ENCODE results near the gene CCR5.

DNA sequence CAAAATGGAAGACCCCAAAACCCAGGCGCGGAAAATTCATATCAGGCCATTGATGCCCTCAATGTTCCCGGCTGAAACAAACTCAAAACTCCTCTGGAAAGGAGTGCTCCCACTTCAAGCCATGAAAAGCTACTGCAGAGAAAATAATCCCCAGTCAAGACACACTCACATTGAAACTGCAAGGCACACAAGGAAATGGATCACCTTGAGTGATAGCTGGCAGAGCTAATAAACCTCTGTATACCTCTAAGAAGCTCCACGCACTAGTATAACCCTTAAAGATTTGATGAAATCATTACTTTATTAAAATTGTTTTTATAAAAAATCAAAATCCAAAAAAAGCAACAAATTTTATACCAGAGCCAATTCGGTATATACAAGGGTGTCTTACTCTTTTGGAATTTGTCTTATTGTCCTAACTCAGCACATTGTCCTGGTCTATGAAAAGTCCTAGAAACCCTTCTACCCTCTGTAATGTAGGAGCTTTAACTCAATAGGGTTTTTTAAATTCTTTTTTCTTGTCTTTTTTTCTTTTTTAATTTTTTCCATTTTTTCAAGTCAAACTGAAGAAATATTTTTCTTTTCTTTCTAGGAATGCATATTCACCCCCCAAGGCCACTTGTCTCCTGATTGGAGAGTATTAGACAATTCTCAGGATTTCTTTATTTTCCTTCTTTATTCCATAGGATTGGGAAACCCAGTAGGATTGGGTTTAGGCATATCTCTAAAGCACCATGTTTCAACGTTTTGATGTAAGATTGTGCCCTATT, 27.6 kb downstream of the CCR5 start:
- TF ChIP-seq, protein P1, sequence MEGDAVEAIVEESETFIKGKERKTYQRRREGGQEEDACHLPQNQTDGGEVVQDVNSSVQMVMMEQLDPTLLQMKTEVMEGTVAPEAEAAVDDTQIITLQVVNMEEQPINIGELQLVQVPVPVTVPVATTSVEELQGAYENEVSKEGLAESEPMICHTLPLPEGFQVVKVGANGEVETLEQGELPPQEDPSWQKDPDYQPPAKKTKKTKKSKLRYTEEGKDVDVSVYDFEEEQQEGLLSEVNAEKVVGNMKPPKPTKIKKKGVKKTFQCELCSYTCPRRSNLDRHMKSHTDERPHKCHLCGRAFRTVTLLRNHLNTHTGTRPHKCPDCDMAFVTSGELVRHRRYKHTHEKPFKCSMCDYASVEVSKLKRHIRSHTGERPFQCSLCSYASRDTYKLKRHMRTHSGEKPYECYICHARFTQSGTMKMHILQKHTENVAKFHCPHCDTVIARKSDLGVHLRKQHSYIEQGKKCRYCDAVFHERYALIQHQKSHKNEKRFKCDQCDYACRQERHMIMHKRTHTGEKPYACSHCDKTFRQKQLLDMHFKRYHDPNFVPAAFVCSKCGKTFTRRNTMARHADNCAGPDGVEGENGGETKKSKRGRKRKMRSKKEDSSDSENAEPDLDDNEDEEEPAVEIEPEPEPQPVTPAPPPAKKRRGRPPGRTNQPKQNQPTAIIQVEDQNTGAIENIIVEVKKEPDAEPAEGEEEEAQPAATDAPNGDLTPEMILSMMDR (IDR thresholded peaks at IDR 0.05; ENCODE audit: borderline replicate concordance, extremely low read depth, low read length, poor library complexity, severe bottlenecking) = no peak
- no peak for TF ChIP-seq EZH2 (IDR thresholded peaks at IDR 0.05; ENCODE audit: borderline replicate concordance, low read depth, low read length, severe bottlenecking)
